Measurements from ENCODE around the gene KRTAP4-2.
"Not testable (repeated sequence)": the region's sequence is repeated elsewhere in the genome, so short reads cannot be mapped to it uniquely, and the experiment has no call there.

Gene KRTAP4-2

DNA sequence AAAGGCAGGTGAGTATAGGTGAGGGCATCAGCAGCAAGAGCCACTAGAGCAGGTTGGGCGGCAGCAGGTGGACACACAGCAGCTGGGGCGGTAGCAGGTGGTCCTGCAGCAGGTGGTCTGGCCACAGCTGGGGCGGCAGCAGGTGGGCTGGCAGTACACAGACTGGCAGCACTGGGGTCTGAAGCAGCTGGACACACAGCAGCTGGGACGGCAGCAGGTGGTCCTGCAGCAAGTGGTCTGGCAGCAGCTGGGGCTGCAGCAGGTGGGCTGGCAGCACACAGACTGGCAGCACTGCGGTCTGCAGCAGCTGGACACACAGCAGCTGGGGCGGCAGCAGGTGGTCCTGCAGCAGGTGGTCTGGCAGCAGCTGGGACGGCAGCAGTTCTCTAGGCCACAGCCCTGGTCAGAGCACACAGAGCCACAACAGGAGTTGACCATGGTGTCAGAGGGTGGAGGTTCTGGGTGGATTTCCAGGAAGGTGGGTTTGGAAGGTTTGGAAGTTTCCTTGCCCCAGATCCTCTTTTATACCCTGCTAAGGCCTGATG is at the start of gene KRTAP4-2:
KRTAP4-2 (minus strand) TSS at position 495 of the 545 bp plus-strand sequence; CDS start at position 438, 57 bp downstream.
- DNase-seq, result no peak

DNA sequence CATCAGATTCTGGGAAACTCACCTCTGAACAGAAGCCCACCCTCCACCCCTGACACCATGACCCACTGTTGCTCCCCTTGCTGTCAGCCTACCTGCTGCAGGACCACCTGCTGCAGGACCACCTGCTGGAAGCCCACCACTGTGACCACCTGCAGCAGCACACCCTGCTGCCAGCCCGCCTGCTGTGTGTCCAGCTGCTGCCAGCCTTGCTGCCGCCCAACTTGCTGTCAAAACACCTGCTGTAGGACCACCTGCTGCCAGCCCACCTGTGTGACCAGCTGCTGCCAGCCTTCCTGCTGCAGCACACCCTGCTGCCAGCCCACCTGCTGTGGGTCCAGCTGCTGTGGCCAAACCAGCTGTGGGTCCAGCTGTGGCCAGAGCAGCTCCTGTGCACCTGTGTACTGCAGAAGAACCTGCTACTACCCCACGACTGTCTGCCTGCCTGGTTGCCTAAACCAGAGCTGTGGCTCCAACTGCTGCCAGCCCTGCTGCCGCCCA is 48.6 kb upstream of the KRTAP4-2 start, which contains the start of gene KRTAP9-2:
KRTAP9-2 (plus strand) TSS at position 51 of the 498 bp plus-strand sequence; CDS start at position 58, 7 bp downstream.
- DNase-seq, result not testable (repeated sequence)

- no peak for DNase-seq
Observed at GRCh38 chr17:41226051-41226450, 48.0 kb upstream of the KRTAP4-2 start.

GRCh38 chr17:41223821-41224220 is 45.8 kb upstream of the KRTAP4-2 start:
- no peak for DNase-seq

DNA sequence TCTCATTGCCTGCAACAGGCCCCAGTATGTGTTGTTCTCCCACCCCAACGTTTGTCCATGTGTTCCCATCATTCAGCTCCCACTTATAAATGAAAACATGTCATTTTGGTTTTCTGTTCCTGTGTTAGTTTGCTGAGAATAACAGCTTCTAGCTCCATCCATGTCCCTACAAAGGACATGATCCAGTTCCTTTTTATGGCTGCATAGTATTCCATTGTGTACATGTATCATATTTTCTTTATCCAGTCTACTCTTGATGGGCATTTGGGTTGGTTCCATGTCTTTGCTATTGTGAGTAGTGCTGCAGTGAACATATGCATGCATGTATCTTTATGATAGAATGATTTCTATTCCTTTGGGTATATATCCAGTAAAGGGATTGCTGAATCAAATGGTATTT is 37.7 kb upstream of the KRTAP4-2 start:
- no peak for DNase-seq

GRCh38 chr17:41212524-41213169 is 34.6 kb upstream of the KRTAP4-2 start:
- no peak for DNase-seq

DNA sequence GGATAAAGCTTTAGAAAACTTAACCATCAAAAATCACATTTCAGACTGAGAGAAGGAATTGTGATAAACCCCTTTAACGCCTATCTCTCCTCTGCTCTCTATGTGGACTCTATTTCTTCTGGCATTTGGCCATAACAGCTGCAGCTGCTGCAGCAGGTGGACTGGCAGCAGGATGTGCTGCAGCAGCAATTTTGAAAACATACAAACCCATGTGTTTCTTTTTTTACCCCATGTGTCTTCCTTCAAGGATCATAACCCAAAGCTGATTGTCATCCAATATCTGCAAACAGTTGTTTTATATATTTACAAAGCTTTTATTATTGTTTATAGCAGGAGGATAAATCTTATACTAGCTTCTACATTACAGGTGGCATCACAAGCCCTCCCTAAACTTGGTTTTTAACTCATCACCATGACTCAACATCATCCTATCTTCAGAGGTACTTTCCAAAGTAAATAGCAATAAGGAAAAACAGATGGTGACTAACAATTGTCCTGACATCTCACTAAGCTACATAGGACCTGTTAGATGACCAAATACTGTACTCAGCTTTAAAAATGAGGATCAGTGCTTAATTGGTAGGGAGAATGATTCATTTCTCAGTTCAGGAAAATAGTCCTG is 33.9 kb upstream of the KRTAP4-2 start:
- DNase-seq, result no peak

DNA sequence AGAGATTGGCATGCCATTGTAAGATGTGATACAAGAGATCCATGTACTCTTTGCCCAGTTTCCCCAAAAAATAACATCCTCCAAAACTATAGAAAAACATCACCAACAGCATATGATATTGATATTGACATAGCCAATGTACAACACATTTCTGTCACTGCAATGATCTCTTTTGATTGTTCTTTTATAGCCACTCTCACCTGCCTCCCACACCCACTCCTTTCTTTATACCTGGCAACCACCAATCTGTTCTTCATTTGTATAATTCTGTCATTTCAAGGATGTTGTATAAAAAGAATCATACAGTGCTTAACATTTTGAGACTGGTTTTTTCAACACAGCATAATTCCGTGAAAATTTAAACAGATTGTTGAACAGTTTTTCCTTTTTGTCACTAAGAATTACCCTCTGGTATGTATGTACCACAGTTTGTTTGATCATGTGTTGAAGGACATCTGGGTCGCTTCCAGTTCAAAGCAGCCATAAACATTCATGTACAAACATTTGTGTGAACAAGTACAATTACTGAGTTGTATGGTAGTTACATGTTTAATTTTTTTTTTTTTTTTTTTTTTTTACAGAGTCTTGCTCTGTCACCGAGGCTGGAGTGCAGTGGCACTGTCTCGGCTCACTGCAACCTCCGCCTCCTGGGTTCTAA is 21.5 kb upstream of the KRTAP4-2 start:
- DNase-seq, result no peak

GRCh38 chr17:41196068-41196467 is 18.0 kb upstream of the KRTAP4-2 start:
- no peak for DNase-seq

DNA sequence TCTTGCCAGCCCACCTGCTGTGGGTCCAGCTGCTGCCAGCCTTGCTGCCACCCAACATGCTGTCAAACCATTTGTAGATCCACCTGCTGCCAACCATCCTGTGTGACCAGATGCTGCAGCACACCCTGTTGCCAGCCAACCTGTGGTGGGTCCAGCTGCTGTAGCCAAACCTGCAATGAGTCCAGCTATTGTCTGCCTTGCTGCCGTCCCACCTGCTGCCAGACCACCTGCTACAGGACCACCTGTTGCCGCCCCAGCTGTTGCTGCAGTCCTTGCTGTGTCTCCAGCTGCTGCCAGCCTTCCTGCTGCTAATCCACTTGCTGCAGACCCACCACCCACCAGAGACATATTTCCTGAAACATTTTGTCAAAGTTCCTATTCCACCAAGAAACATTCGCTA is 12.3 kb upstream of the KRTAP4-2 start:
- DNase-seq, result no peak

- not testable (repeated sequence) for DNase-seq
Observed at GRCh38 chr17:41189837-41190318, 11.9 kb upstream of the KRTAP4-2 start, which contains the start of gene KRTAP9-1. Gene KRTAP9-1 (plus strand): TSS chr17:41189887. CDS start chr17:41189887, 0 bp downstream.

DNA sequence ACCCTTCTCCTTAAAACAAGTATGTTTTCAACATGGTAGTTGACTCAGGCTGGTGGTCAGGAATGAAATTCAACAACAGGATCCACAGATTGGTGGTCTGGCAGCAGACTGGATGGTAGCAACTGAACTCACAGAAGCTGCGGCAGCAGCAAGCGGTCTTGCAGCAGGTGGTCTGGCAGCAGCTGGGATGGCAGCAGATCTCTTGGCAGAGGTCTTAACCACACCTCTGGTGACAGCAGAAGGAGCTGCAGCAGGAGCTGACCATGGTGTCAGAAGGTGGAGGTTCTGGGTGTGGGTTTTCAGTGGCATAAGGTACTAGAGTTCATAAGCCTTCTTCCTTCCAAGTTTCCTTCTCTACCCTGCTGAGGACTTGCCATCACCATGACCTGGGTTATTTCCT is 8.9 kb upstream of the KRTAP4-2 start:
- DNase-seq, result no peak

DNA sequence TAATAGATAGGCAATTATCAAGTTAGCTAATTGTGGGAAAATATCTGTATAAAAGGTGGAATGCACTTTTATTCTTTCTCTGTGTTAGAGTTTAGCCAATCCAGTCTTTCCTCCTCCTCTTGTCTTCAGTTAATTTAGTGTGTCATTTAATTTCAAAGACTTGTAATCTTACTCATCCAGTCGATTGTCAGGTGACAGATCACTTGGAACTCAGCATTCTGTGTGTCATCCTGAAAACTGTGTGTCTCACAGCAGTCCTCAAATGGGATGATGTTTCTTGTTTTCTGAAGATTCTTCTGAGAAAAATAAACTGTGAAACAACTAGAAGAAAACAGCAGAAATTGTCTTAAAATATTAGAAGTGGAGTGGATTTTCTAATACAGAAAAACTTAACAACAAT is 7.0 kb upstream of the KRTAP4-2 start:
- no peak for DNase-seq

- DNase-seq, result no peak
Observed at GRCh38 chr17:41184480-41184961, 6.5 kb upstream of the KRTAP4-2 start, which contains the start of gene KRTAP4-1. Gene KRTAP4-1 (minus strand): TSS chr17:41184911. CDS start chr17:41184854, 57 bp downstream.

DNA sequence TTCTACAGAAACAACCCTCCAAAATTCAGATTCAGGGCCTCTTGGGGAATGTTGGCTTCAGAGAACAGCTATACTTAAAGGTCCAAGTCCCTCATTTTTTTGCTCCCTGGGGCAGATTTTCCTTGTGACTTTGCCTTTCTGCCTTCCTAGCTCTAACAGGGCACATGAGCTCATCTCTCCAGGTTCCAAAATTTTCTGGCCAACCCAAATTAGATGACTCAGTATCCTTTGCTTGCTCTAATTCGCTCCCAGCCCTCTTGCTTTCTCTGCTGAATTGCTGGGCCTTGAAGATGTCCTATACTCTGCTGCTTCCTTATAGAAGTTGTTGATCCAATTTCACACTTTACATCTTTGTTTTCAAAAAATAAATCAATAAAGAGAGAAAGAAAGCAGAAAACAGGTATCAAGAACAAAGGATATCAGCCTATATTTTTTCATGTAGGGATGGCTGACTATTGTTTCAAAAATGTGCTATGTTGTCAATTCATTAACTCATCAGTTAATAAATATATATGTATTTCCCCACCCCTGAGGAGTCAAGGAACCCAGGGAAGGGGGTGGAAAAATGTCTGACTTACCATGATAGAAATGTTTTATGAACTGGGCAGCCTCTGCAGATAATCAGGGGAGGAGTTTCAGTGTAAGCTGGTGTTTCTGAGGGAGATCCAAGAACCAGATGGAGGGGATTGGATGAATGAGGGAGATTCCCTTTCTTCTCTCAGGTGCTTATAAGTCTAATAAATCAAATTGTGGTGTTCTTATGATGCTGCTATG is 1.0 kb upstream of the KRTAP4-2 start:
- no peak for DNase-seq

GRCh38 chr17:41178341-41178740 is 320 bp upstream of the KRTAP4-2 start:
- DNase-seq, result no peak

DNA sequence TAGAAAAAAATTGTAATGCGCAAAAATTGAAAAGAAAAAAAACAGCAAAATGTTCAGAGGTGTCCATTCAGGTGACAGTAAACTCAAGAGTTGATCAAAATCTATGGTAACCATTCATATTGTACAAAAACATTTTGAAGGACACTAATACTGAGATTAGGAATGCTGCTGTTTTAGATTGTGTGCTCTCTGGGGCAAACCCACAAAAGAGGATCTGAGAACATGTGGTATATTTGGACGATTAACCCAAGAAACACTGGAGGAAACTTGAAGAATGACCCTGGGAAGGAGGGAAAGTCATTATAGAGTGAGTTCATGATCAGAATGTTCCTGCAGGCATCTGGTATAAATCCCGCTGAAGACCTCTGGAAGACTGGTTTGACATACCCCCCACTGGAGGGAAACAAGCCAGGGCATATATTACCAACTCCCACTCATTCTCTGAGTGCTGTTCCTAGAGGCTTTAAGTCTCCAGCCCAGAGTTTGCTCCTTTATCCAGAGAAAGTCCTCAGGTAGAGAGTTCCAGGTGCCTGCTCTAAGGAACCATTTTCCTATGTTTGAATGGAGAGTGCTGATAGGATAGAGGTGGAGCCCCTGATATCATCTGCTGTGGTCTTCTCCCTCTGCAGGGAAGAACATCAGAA is 1.2 kb downstream of the KRTAP4-2 start:
- no peak for DNase-seq

DNA sequence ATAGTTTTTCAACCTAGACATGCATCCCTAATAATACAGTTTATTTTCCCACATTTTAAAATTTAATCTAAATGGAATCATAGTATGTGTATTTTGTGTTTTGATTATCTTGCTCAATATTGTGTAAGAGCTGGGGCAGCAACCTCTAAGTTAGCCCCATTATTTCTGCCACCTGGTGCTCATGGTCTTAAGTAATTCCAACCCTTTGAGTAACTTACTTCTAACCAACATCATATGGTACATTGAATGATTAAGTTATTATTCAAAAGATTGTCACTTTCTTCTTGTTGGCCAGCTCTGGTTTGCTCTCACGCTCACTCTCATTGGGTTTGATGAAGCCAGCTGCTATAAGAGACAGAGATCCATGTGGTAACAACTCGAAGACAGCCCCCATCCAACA is 6.1 kb downstream of the KRTAP4-2 start:
- DNase-seq, result no peak

- DNase-seq, result no peak
Observed at GRCh38 chr17:41168121-41168520, 9.9 kb downstream of the KRTAP4-2 start, which contains the start of gene KRTAP4-3. Gene KRTAP4-3 (minus strand): TSS chr17:41168221. CDS start chr17:41168172, 49 bp downstream.

- no peak for DNase-seq
Observed at GRCh38 chr17:41167561-41167960, 10.5 kb downstream of the KRTAP4-2 start.

DNA sequence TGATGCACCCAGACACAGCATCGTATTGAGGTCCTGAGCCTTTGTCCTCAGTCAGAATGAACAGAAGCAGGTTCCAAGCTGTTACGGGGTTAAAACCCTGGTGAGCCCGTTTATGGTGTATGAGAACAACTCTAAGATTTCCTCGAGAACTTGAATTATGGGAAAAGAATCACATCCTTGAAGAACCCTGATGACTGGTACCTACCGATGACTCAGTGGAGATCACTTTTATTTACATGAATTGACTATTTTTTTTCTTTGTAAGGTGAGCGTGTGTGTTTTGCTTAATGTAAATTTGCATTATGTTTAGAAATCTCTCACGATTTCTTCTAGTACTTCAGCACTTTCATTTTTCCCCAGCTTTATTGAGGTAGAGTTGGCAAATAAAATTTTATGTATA is 14.2 kb downstream of the KRTAP4-2 start:
- no peak for DNase-seq

- no peak for DNase-seq
Observed at GRCh38 chr17:41160648-41161047, 17.4 kb downstream of the KRTAP4-2 start, which contains the start of gene KRTAP4-4. Gene KRTAP4-4 (minus strand): TSS chr17:41160748. CDS start chr17:41160691, 57 bp downstream.

All from OCI-M1 (cell line).